ELR (cell line): Measurements from ENCODE around the gene GPR137.
"Not testable (repeated sequence)": the region's sequence is repeated elsewhere in the genome, so short reads cannot be mapped to it uniquely, and the experiment has no call there.

Experiments
- DNase-seq: peaks from one replicate; pipeline ENCODE4 v3.0.0-alpha.2; 2015; ENCODE audit warnings: low read depth

Gene GPR137

GRCh38 chr11:64284962-64285884, at the start of gene GPR137:
Gene GPR137 (plus strand): TSS chr11:64285848. CDS start chr11:64286525, 677 bp downstream.
- peak; percentile 80 for DNase-seq

- DNase-seq = no peak
These were observed 48.1 kb upstream of the GPR137 start for GRCh38 chr11:64237484-64237951.

GRCh38 chr11:64238076-64238475, 47.6 kb upstream of the GPR137 start:
- DNase-seq = no peak

GRCh38 chr11:64238999-64239398, 46.6 kb upstream of the GPR137 start:
- DNase-seq = no peak

- no peak for DNase-seq
These were observed 45.8 kb upstream of the GPR137 start for GRCh38 chr11:64239662-64240434.

GRCh38 chr11:64240435-64241240, 45.0 kb upstream of the GPR137 start, which contains the start of gene FKBP2:
Gene FKBP2 (plus strand): TSS chr11:64241095. CDS start chr11:64242388, 1,293 bp downstream.
- DNase-seq = peak; percentile 97

GRCh38 chr11:64241241-64241490, 44.5 kb upstream of the GPR137 start:
- peak; percentile 99 for DNase-seq

- DNase-seq = peak; percentile 71
These were observed 43.9 kb upstream of the GPR137 start for GRCh38 chr11:64241491-64242374.

GRCh38 chr11:64243236-64243854, 42.3 kb upstream of the GPR137 start:
- no peak for DNase-seq

- DNase-seq = no peak
These were observed 41.5 kb upstream of the GPR137 start for GRCh38 chr11:64244107-64244506.

GRCh38 chr11:64244966-64245365, 40.7 kb upstream of the GPR137 start:
- DNase-seq = no peak

GRCh38 chr11:64245401-64245796, 40.2 kb upstream of the GPR137 start:
- DNase-seq = peak; percentile 29

- DNase-seq = peak; percentile 97
These were observed 39.6 kb upstream of the GPR137 start for GRCh38 chr11:64245797-64246620.

GRCh38 chr11:64246621-64246870, 39.1 kb upstream of the GPR137 start:
- DNase-seq = not testable (repeated sequence)

- DNase-seq = peak; percentile 88
These were observed 38.5 kb upstream of the GPR137 start, which contains the start of gene PPP1R14B for GRCh38 chr11:64246871-64247728. Gene PPP1R14B (minus strand): TSS chr11:64246943. CDS start chr11:64246673, 270 bp downstream.

GRCh38 chr11:64247729-64248531, 37.7 kb upstream of the GPR137 start:
- DNase-seq = no peak

- DNase-seq = no peak
These were observed 37.1 kb upstream of the GPR137 start for GRCh38 chr11:64248578-64248977.

- no peak for DNase-seq
These were observed 36.6 kb upstream of the GPR137 start for GRCh38 chr11:64249038-64249437.
